Epithelial cell of proximal tubule (primary cell): ENCODE measurements around the gene ATP8B2. TPM values are rescaled to one million over a fixed set of nuclear protein-coding genes. Genes with fewer than 3 reads are reported as not detected.
"Not testable (repeated sequence)": the region's sequence is repeated elsewhere in the genome, so short reads cannot be mapped to it uniquely, and the experiment has no call there.

Experiments used
- DNase-seq: peaks from one replicate; pipeline ENCODE4 v3.0.0-alpha.2; 2011; ENCODE audit warnings: low read depth
- H3K4me3 ChIP-seq: 2 replicates; pipeline ENCODE4 v1.5.1; 2011; ENCODE audit warnings: low read depth, mild to moderate bottlenecking, low read length
- total RNA-seq: library from RNA; depleted of rRNA; stranded (reverse); fragments of >200 nt; gene quantifications from 2 replicates; pipeline ENCODE4 v1.2.3, GENCODE V29; 2015
- TF ChIP-seq, protein P1 (sequence below): conservative IDR thresholded peaks from 2 replicates; pipeline ENCODE4 v1.5.1; 2012; ENCODE audit warnings: low read depth, mild to moderate bottlenecking, low read length

The ATP8B2 gene
- 26.6 and 30.6 TPM in 2 replicates for total RNA-seq

DNA sequence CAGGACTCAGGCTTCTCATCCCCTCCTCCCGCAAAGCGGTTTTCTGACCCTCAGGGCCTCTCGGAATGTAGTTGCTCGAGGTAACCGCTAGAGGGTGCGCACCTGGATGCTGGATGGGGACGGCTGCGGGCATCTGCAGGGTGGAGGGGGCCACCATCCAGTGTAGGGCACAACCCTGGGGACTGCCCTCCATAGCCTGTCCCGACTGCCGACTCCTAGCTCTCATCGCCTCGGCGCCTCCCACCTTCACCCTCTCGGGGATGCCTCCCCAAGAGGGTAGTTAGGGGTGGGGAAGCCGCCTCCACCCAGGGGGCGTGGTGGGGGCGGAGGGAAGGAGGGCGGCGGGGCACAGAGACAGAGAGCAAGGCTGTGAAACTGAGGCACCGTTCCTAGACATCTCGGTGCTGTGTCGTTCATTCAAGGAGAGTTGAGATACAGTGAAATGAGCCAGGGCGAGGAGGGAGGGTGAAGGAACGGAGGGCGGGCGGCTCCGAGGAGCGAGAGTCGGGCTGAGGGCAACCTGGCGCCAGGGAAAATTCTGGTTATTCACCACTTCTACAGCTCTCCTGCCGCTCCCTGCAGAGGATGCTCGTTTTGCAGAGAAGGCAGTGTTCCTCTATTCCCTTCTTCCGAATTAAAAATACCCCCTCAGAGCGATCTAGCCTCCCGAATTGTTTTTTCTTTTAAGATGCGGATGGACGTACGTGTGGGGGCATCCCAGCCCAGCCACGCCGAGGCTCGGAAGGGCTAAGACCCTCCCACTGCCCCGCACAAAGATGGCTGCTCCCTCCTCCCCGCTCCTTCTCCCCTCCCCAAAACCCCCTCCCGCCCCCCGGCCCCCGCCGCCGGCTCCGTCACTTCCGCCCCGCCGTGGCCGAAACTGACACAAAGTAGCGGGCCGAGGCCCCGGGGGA, at the start of gene ATP8B2:
TSS of gene ATP8B2 (plus strand) at position 857 of the 914 bp plus-strand sequence. CDS start 2,617 bp downstream, outside the sequence.
- peak within 1 kb of the TSS; percentile 64 for H3K4me3 ChIP-seq
- DNase-seq: no peak
- TF ChIP-seq, protein P1, sequence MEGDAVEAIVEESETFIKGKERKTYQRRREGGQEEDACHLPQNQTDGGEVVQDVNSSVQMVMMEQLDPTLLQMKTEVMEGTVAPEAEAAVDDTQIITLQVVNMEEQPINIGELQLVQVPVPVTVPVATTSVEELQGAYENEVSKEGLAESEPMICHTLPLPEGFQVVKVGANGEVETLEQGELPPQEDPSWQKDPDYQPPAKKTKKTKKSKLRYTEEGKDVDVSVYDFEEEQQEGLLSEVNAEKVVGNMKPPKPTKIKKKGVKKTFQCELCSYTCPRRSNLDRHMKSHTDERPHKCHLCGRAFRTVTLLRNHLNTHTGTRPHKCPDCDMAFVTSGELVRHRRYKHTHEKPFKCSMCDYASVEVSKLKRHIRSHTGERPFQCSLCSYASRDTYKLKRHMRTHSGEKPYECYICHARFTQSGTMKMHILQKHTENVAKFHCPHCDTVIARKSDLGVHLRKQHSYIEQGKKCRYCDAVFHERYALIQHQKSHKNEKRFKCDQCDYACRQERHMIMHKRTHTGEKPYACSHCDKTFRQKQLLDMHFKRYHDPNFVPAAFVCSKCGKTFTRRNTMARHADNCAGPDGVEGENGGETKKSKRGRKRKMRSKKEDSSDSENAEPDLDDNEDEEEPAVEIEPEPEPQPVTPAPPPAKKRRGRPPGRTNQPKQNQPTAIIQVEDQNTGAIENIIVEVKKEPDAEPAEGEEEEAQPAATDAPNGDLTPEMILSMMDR: peak; percentile 94

GRCh38 chr1:154276797-154277196, 48.5 kb upstream of the ATP8B2 start:
- TF ChIP-seq, protein P1: peak; percentile 36
- no peak overlapping the region for H3K4me3 ChIP-seq
- no peak for DNase-seq

- not testable (repeated sequence) for DNase-seq
These were observed 37.7 kb upstream of the ATP8B2 start for GRCh38 chr1:154287591-154287990.

DNA sequence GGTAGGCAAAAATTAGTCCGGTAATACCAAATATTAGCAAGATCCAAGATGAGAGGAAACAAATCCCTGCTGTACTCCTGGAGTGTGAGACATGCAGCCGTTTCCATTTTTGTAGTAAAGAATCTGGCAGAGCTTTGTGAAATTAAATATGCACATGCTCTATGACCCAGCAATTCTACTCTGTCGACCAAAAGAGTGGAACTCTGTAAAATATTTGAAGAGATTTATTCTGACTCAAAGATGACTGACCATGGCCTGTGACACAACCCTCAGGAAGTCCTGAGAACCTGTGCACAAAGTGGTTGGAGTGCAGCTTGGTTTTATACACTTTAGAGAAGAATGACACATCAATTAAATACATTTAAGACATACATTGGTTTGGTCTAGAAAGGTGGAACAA, 36.7 kb upstream of the ATP8B2 start:
- TF ChIP-seq, protein P1: no peak
- no peak for DNase-seq

More at GRCh38 chr1:154287591-154287990, 37.7 kb upstream of the ATP8B2 start:
- H3K4me3 ChIP-seq: not testable (repeated sequence)

GRCh38 chr1:154290921-154291320, 34.4 kb upstream of the ATP8B2 start:
- DNase-seq: no peak
- TF ChIP-seq, protein P1: no peak
- no peak overlapping the region for H3K4me3 ChIP-seq

More for the DNA sequence above, 36.7 kb upstream of the ATP8B2 start:
- H3K4me3 ChIP-seq: no peak overlapping the region

DNA sequence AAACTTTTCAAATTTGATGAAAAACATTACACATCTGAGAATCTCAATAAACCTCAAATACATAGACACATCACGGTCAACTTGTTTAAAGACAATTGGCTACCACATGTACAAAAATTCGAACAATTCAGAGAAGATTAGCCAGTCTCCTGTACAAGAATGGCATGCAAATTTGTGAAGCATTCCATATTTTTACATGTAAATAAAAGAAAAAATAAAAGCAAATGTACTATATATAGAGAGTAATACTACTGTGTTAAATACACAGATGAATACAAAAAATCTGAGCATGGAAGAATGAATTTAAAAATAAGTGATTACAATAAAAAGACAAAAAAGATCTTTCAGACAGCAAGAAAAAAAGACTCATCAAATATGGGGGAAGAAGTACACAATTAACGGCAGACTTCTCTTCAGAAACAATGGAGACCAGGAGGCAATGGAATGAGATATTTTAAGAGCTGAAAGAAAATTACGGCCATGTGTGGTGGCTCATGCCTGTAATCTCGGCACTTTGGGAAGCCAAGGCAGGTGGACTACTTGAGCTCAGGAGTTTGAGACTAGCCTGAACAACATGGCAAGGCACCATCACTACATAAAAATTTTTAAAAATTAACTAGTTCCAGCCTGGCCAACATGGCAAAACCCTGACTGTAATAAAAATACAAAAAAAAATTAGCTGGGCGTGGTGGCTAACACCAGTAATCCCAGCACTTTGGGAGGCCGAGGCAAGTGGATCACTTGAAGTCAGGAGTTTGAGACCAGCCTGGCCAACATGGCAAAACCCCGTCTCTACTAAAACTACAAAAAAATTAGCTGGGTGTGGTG, 29.7 kb upstream of the ATP8B2 start:
- TF ChIP-seq, protein P1: no peak
- no peak for DNase-seq
- H3K4me3 ChIP-seq: no peak overlapping the region

DNA sequence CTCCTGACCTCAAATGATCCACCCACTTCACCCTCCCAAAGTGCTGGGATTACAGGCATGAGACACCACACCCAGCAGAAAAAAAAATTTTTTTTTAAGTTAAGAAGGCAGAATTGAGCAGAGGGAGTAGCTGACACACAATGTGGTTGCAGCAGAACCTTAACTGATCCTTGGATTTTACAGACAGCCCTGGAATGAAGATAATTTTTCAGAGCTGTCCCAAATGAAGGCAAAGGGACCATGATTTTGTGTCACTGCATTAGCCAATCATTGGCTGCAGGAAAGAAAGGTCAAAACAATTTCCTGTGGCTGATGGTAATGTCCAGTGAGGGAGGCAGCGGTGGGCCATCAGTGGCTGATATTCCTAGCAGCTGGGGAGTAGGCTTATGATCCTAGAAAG, 23.7 kb upstream of the ATP8B2 start:
- TF ChIP-seq, protein P1: no peak
- DNase-seq: no peak
- no peak overlapping the region for H3K4me3 ChIP-seq
